ENCODE data around the gene CPNE7. TPM values are rescaled to one million over a fixed set of nuclear protein-coding genes. Genes with fewer than 3 reads are reported as not detected.

CPNE7 gene
- total and polyA plus RNA-seq, 2 of the 8 experiments (the other 6 are each of a cell fraction or from before 2014, with no cell fraction given), result 10.0 to 23.7 TPM

Small RNA genes lying within 50 kb of the gene (small RNA-seq; reads per million reads assigned to genes)
- gene SNORD68 (ENCODE audit: insufficient read depth), result not detected

Other genes with a start within 250 kb of the CPNE7 start
- gene ANKRD11, start 85.2 kb upstream of the CPNE7 start, total RNA-seq (2021; fragmentation: NEBNext Ultra II Directional; extraction: Animal tissue kit (Norgen Biotek cat#: 25700)), result 136 and 142 TPM in 2 replicates
- gene ANKRD11, start 85.2 kb upstream of the CPNE7 start, polyA plus RNA-seq (2011; rRNA removed), result 46.5 and 75.1 TPM in 2 replicates
- 109 and 113 TPM in 2 replicates for gene SPG7, start 67.4 kb upstream of the CPNE7 start, total RNA-seq (2021; fragmentation: NEBNext Ultra II Directional; extraction: Animal tissue kit (Norgen Biotek cat#: 25700))
- gene SPG7, start 67.4 kb upstream of the CPNE7 start, polyA plus RNA-seq (2011; rRNA removed), result 72.1 and 85.5 TPM in 2 replicates
- 2,162 and 2,205 TPM in 2 replicates for gene RPL13, start 15.1 kb upstream of the CPNE7 start, total RNA-seq (2021; fragmentation: NEBNext Ultra II Directional; extraction: Animal tissue kit (Norgen Biotek cat#: 25700))
- 7,384 and 8,839 TPM in 2 replicates for gene RPL13, start 15.1 kb upstream of the CPNE7 start, polyA plus RNA-seq (2011; rRNA removed)
- 2.5 and 3.1 TPM in 2 replicates for gene DPEP1, start 37.9 kb downstream of the CPNE7 start, total RNA-seq (2021; fragmentation: NEBNext Ultra II Directional; extraction: Animal tissue kit (Norgen Biotek cat#: 25700))
- 2.8 and 3.9 TPM in 2 replicates for gene DPEP1, start 37.9 kb downstream of the CPNE7 start, polyA plus RNA-seq (2011; rRNA removed)
- 64.4 and 73.5 TPM in 2 replicates for gene CHMP1A, start 82.0 kb downstream of the CPNE7 start, total RNA-seq (2021; fragmentation: NEBNext Ultra II Directional; extraction: Animal tissue kit (Norgen Biotek cat#: 25700))
- 75.8 and 100 TPM in 2 replicates for gene CHMP1A, start 82.0 kb downstream of the CPNE7 start, polyA plus RNA-seq (2011; rRNA removed)
- gene SPATA33, start 82.1 kb downstream of the CPNE7 start, total RNA-seq (2021; fragmentation: NEBNext Ultra II Directional; extraction: Animal tissue kit (Norgen Biotek cat#: 25700)), result 13.5 and 16.9 TPM in 2 replicates
- 5.4 and 8.4 TPM in 2 replicates for gene SPATA33, start 82.1 kb downstream of the CPNE7 start, polyA plus RNA-seq (2011; rRNA removed)
- 76.8 and 83.9 TPM in 2 replicates for gene CDK10, start 110.9 kb downstream of the CPNE7 start, total RNA-seq (2021; fragmentation: NEBNext Ultra II Directional; extraction: Animal tissue kit (Norgen Biotek cat#: 25700))
- gene CDK10, start 110.9 kb downstream of the CPNE7 start, polyA plus RNA-seq (2011; rRNA removed), result 49.5 and 87.5 TPM in 2 replicates
- gene SPATA2L, start 125.9 kb downstream of the CPNE7 start, total RNA-seq (2021; fragmentation: NEBNext Ultra II Directional; extraction: Animal tissue kit (Norgen Biotek cat#: 25700)), result 12.5 and 12.7 TPM in 2 replicates
- gene SPATA2L, start 125.9 kb downstream of the CPNE7 start, polyA plus RNA-seq (2011; rRNA removed), result 9.3 and 17.7 TPM in 2 replicates
- gene VPS9D1, start 145.1 kb downstream of the CPNE7 start, total RNA-seq (2021; fragmentation: NEBNext Ultra II Directional; extraction: Animal tissue kit (Norgen Biotek cat#: 25700)), result 5.4 and 5.8 TPM in 2 replicates
- gene VPS9D1, start 145.1 kb downstream of the CPNE7 start, polyA plus RNA-seq (2011; rRNA removed), result 2.9 and 6.0 TPM in 2 replicates
- 9.3 and 9.6 TPM in 2 replicates for gene ZNF276, start 145.8 kb downstream of the CPNE7 start, total RNA-seq (2021; fragmentation: NEBNext Ultra II Directional; extraction: Animal tissue kit (Norgen Biotek cat#: 25700))
- gene ZNF276, start 145.8 kb downstream of the CPNE7 start, polyA plus RNA-seq (2011; rRNA removed), result 6.4 and 10.0 TPM in 2 replicates
- gene FANCA, start 240.9 kb downstream of the CPNE7 start, total RNA-seq (2021; fragmentation: NEBNext Ultra II Directional; extraction: Animal tissue kit (Norgen Biotek cat#: 25700)), result 78.5 and 85.9 TPM in 2 replicates
- 75.9 and 96.9 TPM in 2 replicates for gene FANCA, start 240.9 kb downstream of the CPNE7 start, polyA plus RNA-seq (2011; rRNA removed)

Measured in H1 (cell line).